Fibroblast of lung (primary cell): ENCODE measurements around the gene SAXO1. TPM values are rescaled to one million over a fixed set of nuclear protein-coding genes. Genes with fewer than 3 reads are reported as not detected.

Experiments
- DNase-seq, 2 donors: peaks; one replicate each; pipeline versions ENCODE4 v3.0.0 to v3.0.0-alpha.2; 2010; ENCODE audit warnings: low read depth in 2 of 2
- H2AFZ ChIP-seq: 2 replicates; pipeline ENCODE4 v1.5.1; 2012; ENCODE audit warnings: low read length, control low read depth, inconsistent platforms
- H3K27ac ChIP-seq: 2 replicates; pipeline ENCODE4 v1.5.1; 2011; ENCODE audit warnings: low read length, control low read depth; ENCODE audit not compliant: insufficient read depth
- H3K27me3 ChIP-seq: 2 replicates; pipeline ENCODE4 v1.5.1; 2011; ENCODE audit warnings: mild to moderate bottlenecking, low read length; ENCODE audit not compliant: control insufficient read depth, insufficient read depth
- H3K36me3 ChIP-seq: 2 replicates; pipeline ENCODE4 v1.5.1; 2011; ENCODE audit warnings: low read length; ENCODE audit not compliant: control insufficient read depth, insufficient read depth
- H3K4me1 ChIP-seq: 2 replicates; pipeline ENCODE4 v1.5.1; 2011; ENCODE audit warnings: low read length; ENCODE audit not compliant: control insufficient read depth, insufficient read depth; ENCODE audit errors: extremely low read depth
- H3K4me2 ChIP-seq: 2 replicates; pipeline ENCODE4 v1.5.1; 2011; ENCODE audit warnings: low read length, control low read depth; ENCODE audit not compliant: insufficient read depth; ENCODE audit errors: extremely low read depth
- H3K4me3 ChIP-seq, 4 experiments: fragments of 200-600 bp in 1 of 4; sonication (generic) in 1 of 4; replicated peaks in 1 of 4; 2 replicates each; pipeline ENCODE4 v1.5.1; 2011 to 2016; ENCODE audit warnings: low read length in 4 of 4, low read depth in 3 of 4, mild to moderate bottlenecking in 3 of 4, control low read depth in 2 of 4, inconsistent platforms in 1 of 4, mixed read lengths in 1 of 4; ENCODE audit not compliant: insufficient read depth in 1 of 4; ENCODE audit errors: control extremely low read depth in 1 of 4
- H3K79me2 ChIP-seq: 2 replicates; pipeline ENCODE4 v1.5.1; 2012; ENCODE audit warnings: mild to moderate bottlenecking, low read length, inconsistent platforms; ENCODE audit not compliant: control insufficient read depth, insufficient read depth
- H3K9ac ChIP-seq: 2 replicates; pipeline ENCODE4 v1.5.1; 2011; ENCODE audit warnings: mild to moderate bottlenecking, low read length, control low read depth; ENCODE audit not compliant: insufficient read depth
- H3K9me3 ChIP-seq: 2 replicates; pipeline ENCODE4 v1.5.1; 2012; ENCODE audit warnings: low read depth, low read length; ENCODE audit not compliant: control insufficient read depth, insufficient read depth
- H4K20me1 ChIP-seq: 2 replicates; pipeline ENCODE4 v1.5.1; 2011; ENCODE audit warnings: low read length; ENCODE audit not compliant: control insufficient read depth, insufficient read depth; ENCODE audit errors: extremely low read depth
- EZH2 ChIP-seq: IDR thresholded peaks from 2 replicates; pipeline ENCODE4 v1.5.1; 2012; ENCODE audit warnings: low read length, control low read depth, mild to moderate bottlenecking; ENCODE audit errors: missing control alignments
- polyA plus RNA-seq, 2 donors: library from polyadenylated mRNA; depleted of rRNA in 1 of 2; stranded (reverse) in 1 of 2; unstranded in 1 of 2; fragments of >200 nt; gene quantifications; 2 replicates each; pipeline ENCODE4 v1.2.1, GENCODE V29; 2011 to 2012; ENCODE audit warnings: missing spikeins in 1 of 2
- total RNA-seq: library from RNA; depleted of rRNA; stranded (reverse); fragments of >200 nt; gene quantifications from 2 replicates; pipeline ENCODE4 v1.2.1, GENCODE V29; 2014
- TF ChIP-seq, protein P1 (sequence below), 2 donors: IDR thresholded peaks in 1 of 2; conservative IDR thresholded peaks in 1 of 2; 1 replicate in 1 of 2; 2 replicates in 1 of 2; pipeline ENCODE4 v1.5.1; 2011 to 2012; ENCODE audit warnings: low read length in 2 of 2, control low read depth in 1 of 2, inconsistent platforms in 1 of 2, low read depth in 1 of 2, mild to moderate bottlenecking in 1 of 2

SAXO1 gene
- total and polyA plus RNA-seq, 2 donors (not counting 1 experiment from before 2014, with no cell fraction given), result 0.01 to 0.17 TPM

DNA sequence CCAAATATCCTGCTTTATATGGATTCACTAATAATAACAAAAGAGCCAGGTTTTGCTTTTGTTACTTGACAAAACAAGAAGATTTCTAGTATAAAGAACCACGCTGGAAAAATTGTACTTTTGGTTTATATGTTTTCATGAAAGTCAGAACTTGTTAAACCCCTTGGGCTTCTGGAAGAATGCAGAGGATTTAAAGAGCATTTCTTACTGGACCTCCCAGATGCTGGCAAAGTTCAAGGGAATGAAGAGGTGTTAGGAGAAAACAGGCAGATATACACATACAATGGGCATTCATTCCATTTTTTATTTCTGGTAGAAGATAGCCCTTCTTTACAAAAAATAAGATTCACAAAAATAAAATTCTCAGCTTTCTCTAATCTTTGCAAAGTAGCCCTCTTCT lies 61.1 kb downstream of the SAXO1 start:
- Histone ChIP-seq H3K36me3 (no peaks in the 10 kb centered on the region), H3K27ac (no peak overlapping the region), H4K20me1 (no peaks in the 10 kb centered on the region), H3K4me2 (no peak overlapping the region), H3K4me1 (no peaks in the 10 kb centered on the region), H3K27me3 (peaks cover 20% of the 10 kb centered on the region), H3K4me3 (no peak overlapping the region), H3K9ac (no peak overlapping the region), H3K9me3 (no peaks in the 10 kb centered on the region), H2AFZ (no peak overlapping the region), H3K79me2 (no peaks in the 10 kb centered on the region)
- DNase-seq, result no peak
- TF ChIP-seq, protein P1, sequence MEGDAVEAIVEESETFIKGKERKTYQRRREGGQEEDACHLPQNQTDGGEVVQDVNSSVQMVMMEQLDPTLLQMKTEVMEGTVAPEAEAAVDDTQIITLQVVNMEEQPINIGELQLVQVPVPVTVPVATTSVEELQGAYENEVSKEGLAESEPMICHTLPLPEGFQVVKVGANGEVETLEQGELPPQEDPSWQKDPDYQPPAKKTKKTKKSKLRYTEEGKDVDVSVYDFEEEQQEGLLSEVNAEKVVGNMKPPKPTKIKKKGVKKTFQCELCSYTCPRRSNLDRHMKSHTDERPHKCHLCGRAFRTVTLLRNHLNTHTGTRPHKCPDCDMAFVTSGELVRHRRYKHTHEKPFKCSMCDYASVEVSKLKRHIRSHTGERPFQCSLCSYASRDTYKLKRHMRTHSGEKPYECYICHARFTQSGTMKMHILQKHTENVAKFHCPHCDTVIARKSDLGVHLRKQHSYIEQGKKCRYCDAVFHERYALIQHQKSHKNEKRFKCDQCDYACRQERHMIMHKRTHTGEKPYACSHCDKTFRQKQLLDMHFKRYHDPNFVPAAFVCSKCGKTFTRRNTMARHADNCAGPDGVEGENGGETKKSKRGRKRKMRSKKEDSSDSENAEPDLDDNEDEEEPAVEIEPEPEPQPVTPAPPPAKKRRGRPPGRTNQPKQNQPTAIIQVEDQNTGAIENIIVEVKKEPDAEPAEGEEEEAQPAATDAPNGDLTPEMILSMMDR (conservative IDR thresholded peaks at IDR 0.05 in 1 of 2, IDR thresholded peaks at IDR 0.05 in 1 of 2; ENCODE audit: low read depth in 1 of 2, low read length in 2 of 2), result no peak
- TF ChIP-seq EZH2, result no peak

DNA sequence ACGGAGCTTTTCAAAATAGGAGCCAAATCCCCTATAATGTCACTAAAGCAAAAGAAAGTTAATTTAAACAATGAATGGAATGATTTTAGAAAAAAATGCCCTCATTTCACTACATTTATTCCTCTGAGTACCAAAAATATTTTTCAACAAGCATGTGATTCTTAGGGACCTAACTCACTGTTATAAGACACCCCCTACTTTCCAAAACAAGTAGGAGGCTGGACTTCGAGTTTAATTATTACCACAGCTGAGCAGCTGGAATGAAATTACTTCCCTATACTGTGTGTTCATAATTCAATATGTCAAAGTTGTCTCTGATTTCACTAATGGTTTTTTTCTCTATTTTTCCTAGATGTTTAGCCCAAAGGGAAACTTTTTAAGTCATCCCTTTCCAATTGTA lies 61.6 kb downstream of the SAXO1 start:
- Histone ChIP-seq H3K79me2 (no peaks in the 10 kb centered on the region), H3K9ac (no peak overlapping the region), H3K27me3 (peaks cover 20% of the 10 kb centered on the region), H3K4me1 (no peaks in the 10 kb centered on the region), H2AFZ (no peak overlapping the region), H3K4me2 (no peak overlapping the region), H3K36me3 (no peaks in the 10 kb centered on the region), H3K27ac (no peak overlapping the region), H3K9me3 (no peaks in the 10 kb centered on the region), H3K4me3 (no peak overlapping the region), H4K20me1 (no peaks in the 10 kb centered on the region)
- TF ChIP-seq, protein P1 (conservative IDR thresholded peaks at IDR 0.05 in 1 of 2, IDR thresholded peaks at IDR 0.05 in 1 of 2; ENCODE audit: low read depth in 1 of 2, low read length in 2 of 2), result no peak
- TF ChIP-seq EZH2, result no peak
- no peak for DNase-seq

DNA sequence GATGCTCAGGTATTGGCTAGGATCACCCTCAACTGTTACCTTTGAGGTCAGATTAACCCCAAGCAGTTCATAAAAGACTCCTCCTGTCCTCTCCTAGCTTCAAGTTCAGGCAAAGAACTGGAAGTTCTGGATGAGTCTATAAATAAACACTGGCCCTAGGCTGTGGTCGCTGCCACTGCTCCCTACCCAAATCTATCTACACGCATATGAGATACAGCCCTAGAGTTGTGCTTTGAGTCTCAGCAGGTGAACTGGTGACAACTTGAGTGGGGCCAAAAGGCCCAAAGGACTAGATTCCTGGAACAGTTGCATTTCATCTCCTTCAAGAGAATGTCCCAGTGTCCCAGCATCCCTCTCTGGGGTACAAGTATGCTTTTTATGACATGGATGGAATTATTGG lies 62.6 kb downstream of the SAXO1 start:
- no peaks in the 10 kb centered on the region for H3K4me1 ChIP-seq
- no peak overlapping the region for H3K4me3 ChIP-seq
- H4K20me1 ChIP-seq, result no peaks in the 10 kb centered on the region
- no peaks in the 10 kb centered on the region for H3K79me2 ChIP-seq
- no peak for DNase-seq
- peaks cover 19% of the 10 kb centered on the region for H3K27me3 ChIP-seq
- H3K9me3 ChIP-seq, result no peaks in the 10 kb centered on the region
- H2AFZ ChIP-seq, result no peak overlapping the region
- no peaks in the 10 kb centered on the region for H3K36me3 ChIP-seq
- H3K4me2 ChIP-seq, result no peak overlapping the region
- H3K9ac ChIP-seq, result no peak overlapping the region
- no peak for TF ChIP-seq EZH2
- TF ChIP-seq, protein P1 (conservative IDR thresholded peaks at IDR 0.05 in 1 of 2, IDR thresholded peaks at IDR 0.05 in 1 of 2; ENCODE audit: low read depth in 1 of 2, low read length in 2 of 2), result no peak
- H3K27ac ChIP-seq, result no peak overlapping the region
